ENCODE data around the gene ASIC2.

The ASIC2 gene

GRCh38 chr17:33151565-33151964 lies 141.5 kb downstream of the ASIC2 start:
- no peaks in the 10 kb centered on the region for H3K4me1 Mint-ChIP-seq (ENCODE audit: low read depth)
- H3K27ac Mint-ChIP-seq, result no peak overlapping the region
- H3K4me3 Mint-ChIP-seq, result no peak overlapping the region
- H3K36me3 Mint-ChIP-seq, result no peaks in the 10 kb centered on the region
- peaks cover 3% of the 10 kb centered on the region for H3K27me3 Mint-ChIP-seq
- no peaks in the 10 kb centered on the region for H3K9me3 Mint-ChIP-seq (ENCODE audit: low read depth)

DNA sequence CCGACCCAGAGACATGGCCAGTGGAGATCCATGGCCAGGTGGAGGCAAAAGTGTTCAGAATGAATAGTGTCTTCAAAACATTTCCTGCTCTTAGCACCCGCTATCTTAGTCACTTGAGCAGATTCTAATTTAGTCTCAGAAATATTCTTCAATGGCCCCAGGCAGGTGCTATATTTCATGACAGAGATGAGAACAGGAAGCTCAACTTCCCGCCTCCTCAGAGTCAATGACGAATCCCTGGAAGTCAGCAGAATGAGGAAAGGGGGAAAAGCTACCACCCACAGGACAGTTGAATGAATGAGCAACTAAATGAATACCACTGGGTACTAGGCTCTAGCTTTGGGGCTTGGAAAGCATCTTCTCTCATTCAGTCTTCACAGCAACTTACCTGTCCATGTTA lies 147.2 kb downstream of the ASIC2 start:
- H3K36me3 Mint-ChIP-seq, result no peaks in the 10 kb centered on the region
- peaks cover 13% of the 10 kb centered on the region for H3K27me3 Mint-ChIP-seq
- no peak overlapping the region for H3K4me3 Mint-ChIP-seq
- H3K9me3 Mint-ChIP-seq (ENCODE audit: low read depth), result no peaks in the 10 kb centered on the region
- no peaks in the 10 kb centered on the region for H3K4me1 Mint-ChIP-seq (ENCODE audit: low read depth)
- no peak overlapping the region for H3K27ac Mint-ChIP-seq

DNA sequence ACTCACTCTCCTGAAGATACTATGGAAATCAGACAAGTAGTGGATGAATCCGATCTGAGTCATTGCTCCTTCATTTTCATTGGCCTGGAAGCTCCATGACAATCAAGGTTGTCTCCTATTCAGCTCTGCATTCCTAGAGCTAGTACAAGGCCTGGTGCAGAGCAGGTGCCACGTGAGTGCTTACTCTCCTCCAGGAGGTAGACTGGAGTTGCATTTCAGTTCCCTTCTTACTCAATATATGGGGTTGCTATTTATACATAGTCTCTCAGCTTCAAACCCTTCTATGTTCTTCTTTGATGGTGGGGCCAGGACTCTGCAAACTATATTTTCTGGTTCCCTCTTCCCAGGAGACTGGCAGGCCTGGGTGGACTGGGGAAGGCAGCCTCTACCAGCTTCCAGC lies 148.3 kb downstream of the ASIC2 start:
- H3K4me3 Mint-ChIP-seq, result no peak overlapping the region

DNA sequence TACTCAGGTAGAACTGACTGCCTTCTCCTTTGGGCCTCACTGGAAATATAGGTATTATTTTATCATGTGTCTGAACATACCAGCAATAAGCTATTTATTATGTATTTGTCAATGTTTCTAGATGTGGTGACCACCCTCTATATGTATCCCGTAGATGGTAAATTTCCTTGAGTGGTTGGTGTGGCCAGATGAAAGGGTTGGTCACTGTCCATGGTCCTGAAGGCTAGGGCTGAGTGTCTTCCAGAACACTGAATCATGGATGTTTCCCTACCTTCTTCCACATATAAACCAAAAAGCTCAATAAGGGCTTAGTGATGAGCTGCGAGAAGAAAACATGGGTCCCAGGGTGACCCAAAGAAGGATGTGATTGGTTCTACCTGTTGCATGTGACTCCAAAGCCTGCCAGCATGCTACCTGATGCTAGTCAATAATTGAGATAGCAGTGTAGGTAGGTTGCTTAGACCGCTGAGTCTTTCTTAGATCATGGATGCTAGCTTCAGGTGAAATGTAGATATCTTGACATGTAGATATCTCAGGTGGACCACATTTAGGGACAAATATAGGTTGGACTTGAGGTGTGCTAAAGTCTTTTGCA lies 150.3 kb downstream of the ASIC2 start:
- no peak overlapping the region for H3K27ac Mint-ChIP-seq
- peaks cover 21% of the 10 kb centered on the region for H3K27me3 Mint-ChIP-seq
- H3K36me3 Mint-ChIP-seq, result no peaks in the 10 kb centered on the region
- H3K4me1 Mint-ChIP-seq (ENCODE audit: low read depth), result no peaks in the 10 kb centered on the region
- H3K4me3 Mint-ChIP-seq, result no peak overlapping the region
- no peaks in the 10 kb centered on the region for H3K9me3 Mint-ChIP-seq (ENCODE audit: low read depth)

More for the DNA sequence above, 148.3 kb downstream of the ASIC2 start:
- H3K27me3 Mint-ChIP-seq, result peaks cover 15% of the 10 kb centered on the region
- no peaks in the 10 kb centered on the region for H3K9me3 Mint-ChIP-seq (ENCODE audit: low read depth)
- no peaks in the 10 kb centered on the region for H3K36me3 Mint-ChIP-seq
- no peaks in the 10 kb centered on the region for H3K4me1 Mint-ChIP-seq (ENCODE audit: low read depth)
- no peak overlapping the region for H3K27ac Mint-ChIP-seq

DNA sequence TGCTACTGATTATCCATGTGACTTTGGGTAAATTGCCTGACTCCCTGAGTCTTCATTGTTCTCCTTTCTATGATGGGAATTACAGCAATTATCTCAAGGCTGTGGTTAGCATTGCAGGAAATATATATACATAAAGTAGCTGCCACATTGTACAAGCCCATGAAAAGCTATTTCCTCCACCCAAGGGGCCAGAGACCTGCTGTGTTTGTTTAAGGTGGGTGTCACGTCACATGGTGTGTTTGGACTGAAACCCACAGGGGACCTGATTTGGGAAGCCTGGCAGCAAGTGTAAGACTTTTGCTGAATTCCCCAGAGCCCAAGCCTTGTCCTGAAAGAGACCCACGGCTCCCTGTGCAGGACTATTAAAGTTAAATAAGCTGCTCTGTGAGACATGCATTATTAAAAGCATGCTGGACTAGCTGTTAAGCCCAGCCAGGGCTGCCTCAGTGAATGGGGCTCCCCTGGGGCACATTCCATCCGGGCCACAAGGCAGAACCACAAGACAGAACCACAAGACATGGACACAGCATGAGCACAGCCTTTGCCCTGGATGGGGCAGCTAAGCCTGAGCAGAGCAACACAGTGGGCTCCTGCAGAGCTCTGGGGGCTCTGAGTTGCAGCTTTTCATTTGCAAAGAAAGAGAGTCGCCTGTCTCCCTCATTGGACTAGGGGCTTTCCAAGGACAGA lies 152.5 kb downstream of the ASIC2 start:
- H3K27ac Mint-ChIP-seq, result no peak overlapping the region
- H3K36me3 Mint-ChIP-seq, result no peaks in the 10 kb centered on the region
- no peak overlapping the region for H3K4me3 Mint-ChIP-seq
- H3K4me1 Mint-ChIP-seq (ENCODE audit: low read depth), result no peaks in the 10 kb centered on the region
- peaks cover 21% of the 10 kb centered on the region for H3K27me3 Mint-ChIP-seq
- H3K9me3 Mint-ChIP-seq (ENCODE audit: low read depth), result no peaks in the 10 kb centered on the region

GRCh38 chr17:33138627-33139026 lies 154.5 kb downstream of the ASIC2 start:
- H3K27me3 Mint-ChIP-seq, result peaks cover 16% of the 10 kb centered on the region
- no peaks in the 10 kb centered on the region for H3K4me1 Mint-ChIP-seq (ENCODE audit: low read depth)
- H3K4me3 Mint-ChIP-seq, result no peak overlapping the region
- H3K36me3 Mint-ChIP-seq, result no peaks in the 10 kb centered on the region
- no peaks in the 10 kb centered on the region for H3K9me3 Mint-ChIP-seq (ENCODE audit: low read depth)
- no peak overlapping the region for H3K27ac Mint-ChIP-seq

- Mint-ChIP-seq H3K4me3 (no peak overlapping the region), H3K36me3 (no peaks in the 10 kb centered on the region), H3K4me1 (ENCODE audit: low read depth) (no peaks in the 10 kb centered on the region), H3K27me3 (peaks cover 19% of the 10 kb centered on the region), H3K27ac (no peak overlapping the region), H3K9me3 (ENCODE audit: low read depth) (no peaks in the 10 kb centered on the region)
Observed at GRCh38 chr17:33137426-33137825, 155.7 kb downstream of the ASIC2 start.

- Mint-ChIP-seq H3K27me3 (peaks cover 19% of the 10 kb centered on the region), H3K9me3 (ENCODE audit: low read depth) (no peaks in the 10 kb centered on the region), H3K4me3 (no peak overlapping the region), H3K36me3 (no peaks in the 10 kb centered on the region), H3K27ac (no peak overlapping the region), H3K4me1 (ENCODE audit: low read depth) (no peaks in the 10 kb centered on the region)
Observed at GRCh38 chr17:33135691-33136090, 157.4 kb downstream of the ASIC2 start.

- H3K36me3 Mint-ChIP-seq, result no peaks in the 10 kb centered on the region
- no peak overlapping the region for H3K27ac Mint-ChIP-seq
- no peaks in the 10 kb centered on the region for H3K9me3 Mint-ChIP-seq (ENCODE audit: low read depth)
- H3K27me3 Mint-ChIP-seq, result peaks cover 12% of the 10 kb centered on the region
- no peak overlapping the region for H3K4me3 Mint-ChIP-seq
- H3K4me1 Mint-ChIP-seq (ENCODE audit: low read depth), result no peaks in the 10 kb centered on the region
Observed at GRCh38 chr17:33131620-33132019, 161.5 kb downstream of the ASIC2 start.

- H3K36me3 Mint-ChIP-seq, result no peaks in the 10 kb centered on the region
- no peak overlapping the region for H3K27ac Mint-ChIP-seq
- no peaks in the 10 kb centered on the region for H3K9me3 Mint-ChIP-seq (ENCODE audit: low read depth)
- H3K4me1 Mint-ChIP-seq (ENCODE audit: low read depth), result no peaks in the 10 kb centered on the region
- H3K27me3 Mint-ChIP-seq, result peaks cover 6% of the 10 kb centered on the region
- H3K4me3 Mint-ChIP-seq, result no peak overlapping the region
Observed at GRCh38 chr17:33127706-33128105, 165.4 kb downstream of the ASIC2 start.

GRCh38 chr17:33126086-33126485 lies 167.0 kb downstream of the ASIC2 start:
- Mint-ChIP-seq H3K27me3 (peaks cover 7% of the 10 kb centered on the region), H3K4me1 (ENCODE audit: low read depth) (no peaks in the 10 kb centered on the region), H3K27ac (no peak overlapping the region), H3K36me3 (no peaks in the 10 kb centered on the region), H3K4me3 (no peak overlapping the region), H3K9me3 (ENCODE audit: low read depth) (no peaks in the 10 kb centered on the region)

GRCh38 chr17:33125552-33125950 lies 167.5 kb downstream of the ASIC2 start:
- Mint-ChIP-seq H3K4me1 (ENCODE audit: low read depth) (no peaks in the 10 kb centered on the region), H3K4me3 (no peak overlapping the region), H3K27me3 (peaks cover 7% of the 10 kb centered on the region), H3K36me3 (no peaks in the 10 kb centered on the region), H3K27ac (no peak overlapping the region), H3K9me3 (ENCODE audit: low read depth) (no peaks in the 10 kb centered on the region)

DNA sequence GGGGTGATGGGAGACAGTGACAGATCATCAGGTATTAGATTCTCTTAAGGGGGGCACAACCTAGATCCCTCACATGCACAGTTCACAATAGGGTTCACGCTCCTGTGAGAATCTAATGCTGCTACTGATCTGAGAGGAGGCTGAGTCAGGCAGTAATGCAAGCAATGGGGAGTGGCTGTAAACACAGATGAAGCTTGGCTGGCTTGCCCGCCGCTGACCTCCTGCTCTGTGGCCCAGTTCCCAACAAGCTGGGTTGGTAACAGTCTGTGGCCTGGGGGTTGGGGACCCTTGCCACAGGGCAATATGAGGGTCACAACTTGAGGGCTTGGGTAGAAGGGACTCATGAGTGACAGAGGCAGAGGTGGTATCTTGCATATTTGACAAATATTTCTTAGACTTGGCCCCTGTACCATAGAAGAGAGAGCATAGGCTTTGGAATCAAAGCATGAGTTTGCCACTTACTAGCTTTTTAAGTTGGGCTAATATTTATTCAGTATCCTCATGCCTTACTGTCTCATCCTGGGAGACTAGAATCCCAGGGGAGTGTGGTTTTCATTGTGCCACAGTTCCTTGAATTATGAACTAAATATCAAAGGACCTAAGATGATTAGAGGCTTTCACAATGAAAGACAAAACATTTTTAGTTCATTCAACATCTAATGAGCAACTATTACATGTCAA lies 168.1 kb downstream of the ASIC2 start:
- Mint-ChIP-seq H3K27ac (no peak overlapping the region), H3K27me3 (peaks cover 7% of the 10 kb centered on the region), H3K4me1 (ENCODE audit: low read depth) (no peaks in the 10 kb centered on the region), H3K9me3 (ENCODE audit: low read depth) (no peaks in the 10 kb centered on the region), H3K36me3 (no peaks in the 10 kb centered on the region), H3K4me3 (no peak overlapping the region)

- no peaks in the 10 kb centered on the region for H3K36me3 Mint-ChIP-seq
- H3K4me1 Mint-ChIP-seq (ENCODE audit: low read depth), result no peaks in the 10 kb centered on the region
- no peak overlapping the region for H3K4me3 Mint-ChIP-seq
- no peak overlapping the region for H3K27ac Mint-ChIP-seq
- H3K9me3 Mint-ChIP-seq (ENCODE audit: low read depth), result no peaks in the 10 kb centered on the region
- peaks cover 3% of the 10 kb centered on the region for H3K27me3 Mint-ChIP-seq
Observed at GRCh38 chr17:33124185-33124584, 168.9 kb downstream of the ASIC2 start.

DNA sequence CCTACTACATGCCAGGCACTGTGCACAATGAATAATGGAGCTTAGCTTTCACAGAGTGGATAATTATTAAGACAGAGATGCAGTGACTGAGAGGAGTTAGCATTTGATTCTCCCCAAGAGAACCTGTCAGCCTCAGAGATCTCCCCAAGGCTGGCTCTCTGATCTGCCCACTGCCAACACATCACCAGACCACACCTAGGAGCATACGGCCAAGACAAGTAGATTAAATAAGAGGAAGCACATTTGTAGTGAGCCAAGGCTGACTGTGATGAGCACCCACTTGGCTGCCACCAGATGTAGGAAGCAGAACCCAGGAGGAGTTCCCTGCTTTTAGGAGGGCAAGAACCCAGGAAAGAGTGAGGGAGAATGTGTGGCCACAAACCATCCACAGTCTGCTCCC lies 171.3 kb downstream of the ASIC2 start:
- Mint-ChIP-seq H3K36me3 (no peaks in the 10 kb centered on the region), H3K27ac (no peak overlapping the region), H3K4me1 (ENCODE audit: low read depth) (no peaks in the 10 kb centered on the region), H3K4me3 (no peak overlapping the region), H3K27me3 (peaks cover 3% of the 10 kb centered on the region), H3K9me3 (ENCODE audit: low read depth) (no peaks in the 10 kb centered on the region)
